ENCODE data around the gene MRNIP. TPM values are rescaled to one million over a fixed set of nuclear protein-coding genes. Genes with fewer than 3 reads are reported as not detected.

MRNIP gene
- total RNA-seq, 1 donor from 2014 or later: 13.1 TPM

DNA sequence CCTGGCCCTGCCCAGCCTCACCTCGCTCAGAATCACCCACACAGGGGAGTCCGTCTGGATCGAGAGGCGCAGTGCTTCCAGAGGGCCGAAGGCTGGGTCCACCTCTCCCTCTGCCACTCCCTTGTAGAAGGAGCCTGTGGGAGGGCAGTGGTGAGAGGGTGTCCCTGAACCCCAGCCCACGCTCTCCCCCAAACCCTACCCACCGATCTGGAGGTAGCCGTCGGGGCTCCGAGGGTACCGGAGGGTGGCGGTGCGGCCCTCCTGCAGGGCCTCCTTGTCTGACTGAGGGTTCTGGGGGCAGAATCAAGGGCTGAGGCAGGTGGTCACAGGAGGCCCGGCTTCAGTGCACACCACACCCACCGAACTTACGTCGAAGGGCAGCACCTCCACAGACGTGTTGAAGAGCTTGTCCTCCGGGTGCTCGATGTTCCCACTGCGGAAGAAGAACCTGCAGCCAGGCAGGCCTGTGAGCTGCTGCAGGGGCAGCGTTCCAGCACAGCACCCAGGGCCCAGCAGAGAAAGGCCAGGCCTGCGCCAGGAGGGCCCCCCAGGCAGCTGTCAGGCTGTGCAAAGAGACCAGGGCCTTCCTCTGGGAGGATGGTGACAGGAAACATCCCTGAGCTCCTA is 60.4 kb downstream of the MRNIP start:
- TF ChIP-seq, protein P1, sequence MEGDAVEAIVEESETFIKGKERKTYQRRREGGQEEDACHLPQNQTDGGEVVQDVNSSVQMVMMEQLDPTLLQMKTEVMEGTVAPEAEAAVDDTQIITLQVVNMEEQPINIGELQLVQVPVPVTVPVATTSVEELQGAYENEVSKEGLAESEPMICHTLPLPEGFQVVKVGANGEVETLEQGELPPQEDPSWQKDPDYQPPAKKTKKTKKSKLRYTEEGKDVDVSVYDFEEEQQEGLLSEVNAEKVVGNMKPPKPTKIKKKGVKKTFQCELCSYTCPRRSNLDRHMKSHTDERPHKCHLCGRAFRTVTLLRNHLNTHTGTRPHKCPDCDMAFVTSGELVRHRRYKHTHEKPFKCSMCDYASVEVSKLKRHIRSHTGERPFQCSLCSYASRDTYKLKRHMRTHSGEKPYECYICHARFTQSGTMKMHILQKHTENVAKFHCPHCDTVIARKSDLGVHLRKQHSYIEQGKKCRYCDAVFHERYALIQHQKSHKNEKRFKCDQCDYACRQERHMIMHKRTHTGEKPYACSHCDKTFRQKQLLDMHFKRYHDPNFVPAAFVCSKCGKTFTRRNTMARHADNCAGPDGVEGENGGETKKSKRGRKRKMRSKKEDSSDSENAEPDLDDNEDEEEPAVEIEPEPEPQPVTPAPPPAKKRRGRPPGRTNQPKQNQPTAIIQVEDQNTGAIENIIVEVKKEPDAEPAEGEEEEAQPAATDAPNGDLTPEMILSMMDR (IDR thresholded peaks at IDR 0.05; ENCODE audit: borderline replicate concordance): no peak
- Histone ChIP-seq H3K9me3 (replicated peaks) (no peaks in the 10 kb centered on the region), H3K4me3 (no peak overlapping the region), H3K4me1 (peaks cover 67% of the 10 kb centered on the region), H3K27me3 (ENCODE audit: low read depth) (no peaks in the 10 kb centered on the region), H3K36me3 (peaks cover 41% of the 10 kb centered on the region), H3K27ac (replicated peaks) (no peak overlapping the region)
- no peak for DNase-seq
- intact Hi-C loops (cut with micrococcal nuclease): loop anchor here (5.0 kb wide), 1 partner anchor 36 kb away; no protein-coding TSS in a partner anchor

DNA sequence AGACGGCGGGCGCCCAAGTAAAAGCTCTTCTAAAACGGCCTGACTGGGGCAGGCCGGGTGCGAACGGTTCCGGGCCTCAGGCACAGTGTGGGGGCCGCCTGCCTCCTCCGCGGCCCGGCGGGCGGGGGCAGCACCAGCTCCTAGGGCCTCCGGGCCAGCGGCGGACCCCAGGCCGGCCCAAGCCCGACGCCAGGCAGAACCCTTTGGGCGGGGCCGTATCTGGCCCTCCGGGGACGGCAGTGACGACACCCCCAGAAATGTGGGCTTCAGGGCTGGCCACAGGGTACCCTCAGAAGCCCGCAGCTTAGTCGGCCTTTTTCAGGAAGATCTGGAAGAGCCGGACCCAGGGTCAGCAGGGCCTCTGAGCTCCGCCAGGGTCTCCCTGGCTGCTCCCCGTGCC is 60.9 kb downstream of the MRNIP start:
- Histone ChIP-seq H3K9me3 (replicated peaks) (no peaks in the 10 kb centered on the region), H3K4me1 (peaks cover 67% of the 10 kb centered on the region), H3K4me3 (no peak overlapping the region), H3K27me3 (ENCODE audit: low read depth) (no peaks in the 10 kb centered on the region), H3K36me3 (peaks cover 41% of the 10 kb centered on the region), H3K27ac (replicated peaks) (no peak overlapping the region)
- no peak for DNase-seq
- TF ChIP-seq, protein P1 (IDR thresholded peaks at IDR 0.05; ENCODE audit: borderline replicate concordance): no peak
- intact Hi-C loops (cut with micrococcal nuclease): loop anchor here (5.0 kb wide), 1 partner anchor 35 kb away; no protein-coding TSS in a partner anchor

DNA sequence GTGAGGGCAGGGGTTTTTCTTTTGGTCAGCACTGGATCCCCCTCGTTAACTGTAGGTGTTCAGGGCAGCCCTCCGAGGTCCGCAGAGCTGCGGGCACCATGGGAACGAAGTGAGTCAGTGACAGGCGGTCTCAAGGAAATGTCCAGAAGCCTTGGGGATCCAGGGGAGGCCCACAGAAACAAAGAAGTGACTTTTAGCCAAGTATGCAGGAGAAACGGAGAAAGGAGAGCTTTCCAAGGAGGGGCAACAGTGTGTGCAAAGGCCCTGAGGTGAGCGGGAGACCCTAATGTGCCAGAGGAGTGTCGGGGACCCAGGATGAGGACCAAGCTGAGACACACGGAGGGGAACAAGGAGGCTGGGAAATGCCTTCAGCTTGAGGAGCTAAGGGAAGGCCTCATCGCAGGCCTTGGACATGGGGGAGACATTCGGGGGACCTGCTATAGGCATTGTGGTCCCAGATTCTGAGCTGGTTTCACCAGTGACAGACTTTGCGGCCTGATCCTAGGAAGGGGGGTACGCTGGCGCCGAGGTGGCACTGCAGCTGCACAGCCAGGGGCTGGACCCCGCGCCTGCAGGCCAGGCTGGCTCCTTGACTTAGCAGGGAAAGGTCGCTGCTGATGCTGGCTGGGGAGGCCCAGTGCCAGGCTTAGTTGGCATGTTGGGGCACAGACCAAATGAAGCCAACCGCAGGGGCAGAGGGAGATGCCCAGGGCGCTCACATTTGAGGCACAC is 61.6 kb downstream of the MRNIP start:
- Histone ChIP-seq H3K27me3 (ENCODE audit: low read depth) (no peaks in the 10 kb centered on the region), H3K27ac (replicated peaks) (peak overlapping the region; percentile 88), H3K9me3 (replicated peaks) (no peaks in the 10 kb centered on the region), H3K4me1 (peaks cover 67% of the 10 kb centered on the region), H3K4me3 (peak overlapping the region; percentile 80), H3K36me3 (peaks cover 41% of the 10 kb centered on the region)
- DNase-seq: no peak
- intact Hi-C loops (cut with micrococcal nuclease): loop anchor here (5.0 kb wide), 1 partner anchor 35 kb away; no protein-coding TSS in a partner anchor
- TF ChIP-seq, protein P1 (IDR thresholded peaks at IDR 0.05; ENCODE audit: borderline replicate concordance): no peak

DNA sequence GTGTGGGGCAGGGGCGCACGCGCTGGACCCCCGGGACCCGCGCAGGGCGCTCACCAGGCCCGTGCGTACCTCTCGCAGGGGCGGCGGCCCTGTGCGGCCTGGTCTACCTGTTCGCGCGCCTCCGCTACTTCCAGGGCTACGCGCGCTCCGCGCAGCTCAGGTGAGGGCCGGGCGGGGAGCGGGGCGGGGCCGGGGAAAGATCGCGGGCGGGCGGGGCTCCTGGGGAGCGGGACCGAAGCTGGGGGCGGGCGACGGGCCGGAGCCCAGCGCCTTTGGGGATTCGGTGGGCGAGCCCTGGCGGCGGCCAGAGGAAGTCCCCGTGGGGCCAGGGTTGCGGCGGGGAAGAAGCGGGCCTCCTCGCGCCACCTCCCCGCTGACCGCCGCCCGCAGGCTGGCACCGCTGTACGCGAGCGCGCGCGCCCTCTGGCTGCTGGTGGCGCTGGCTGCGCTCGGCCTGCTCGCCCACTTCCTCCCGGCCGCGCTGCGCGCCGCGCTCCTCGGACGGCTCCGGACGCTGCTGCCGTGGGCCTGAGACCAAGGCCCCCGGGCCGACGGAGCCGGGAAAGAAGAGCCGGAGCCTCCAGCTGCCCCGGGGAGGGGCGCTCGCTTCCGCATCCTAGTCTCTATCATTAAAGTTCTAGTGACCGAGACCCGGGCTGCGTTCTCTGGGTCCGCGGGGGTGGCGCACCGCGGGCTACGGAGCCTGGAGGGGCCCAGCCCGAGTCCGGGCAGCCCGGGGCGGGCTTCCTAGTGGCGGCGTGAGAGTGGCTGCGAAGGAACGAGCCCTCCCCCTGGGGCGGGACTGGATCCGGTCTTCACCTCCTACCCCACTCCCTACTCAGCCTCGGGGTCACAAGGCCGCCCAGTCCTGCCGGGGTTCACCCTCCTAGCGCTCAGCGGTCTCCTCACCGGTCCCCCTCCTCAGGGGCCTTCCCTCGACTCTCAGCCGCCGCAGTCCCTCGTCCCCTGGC is 62.5 kb downstream of the MRNIP start:
- intact Hi-C loops (cut with micrococcal nuclease): loop anchor here (5.0 kb wide), 1 partner anchor 34 kb away; no protein-coding TSS in a partner anchor
- TF ChIP-seq, protein P1 (IDR thresholded peaks at IDR 0.05; ENCODE audit: borderline replicate concordance): peak; percentile 93
- peak; percentile 85 for DNase-seq
- H3K27me3 ChIP-seq (ENCODE audit: low read depth): no peaks in the 10 kb centered on the region
- peaks cover 38% of the 10 kb centered on the region for H3K36me3 ChIP-seq
- peaks cover 65% of the 10 kb centered on the region for H3K4me1 ChIP-seq
- peak overlapping the region; percentile 80 for H3K4me3 ChIP-seq
- H3K9me3 ChIP-seq (replicated peaks): no peaks in the 10 kb centered on the region
- peak overlapping the region; percentile 88 for H3K27ac ChIP-seq (replicated peaks)
